ENCODE measurements around the gene DCN.

The DCN gene

GRCh38 chr12:91098941-91099340 is 83.7 kb downstream of the DCN start:
- no peak for TF ChIP-seq CTCF (IDR thresholded peaks at IDR 0.05; ENCODE audit: extremely low read depth, insufficient read depth, missing control alignments)
- in situ Hi-C loops (cut with MboI; ENCODE audit: low pct_unique_long_range_greater_than_20kb, low sequenced_read_pairs, unreplicated experiment) = loop anchor here (10.0 kb wide), 1 partner anchor 114 kb away; no protein-coding TSS in a partner anchor
- DNase-seq (ENCODE audit: low spot score) = no peak

- no peak for TF ChIP-seq CTCF (IDR thresholded peaks at IDR 0.05; ENCODE audit: extremely low read depth, insufficient read depth, missing control alignments)
- no peak for DNase-seq (ENCODE audit: low spot score)
- in situ Hi-C loops (cut with MboI; ENCODE audit: low pct_unique_long_range_greater_than_20kb, low sequenced_read_pairs, unreplicated experiment) = loop anchor here (10.0 kb wide), 1 partner anchor 114 kb away; no protein-coding TSS in a partner anchor
Measured at GRCh38 chr12:91098461-91098860, 84.2 kb downstream of the DCN start.

- in situ Hi-C loops (cut with MboI; ENCODE audit: low pct_unique_long_range_greater_than_20kb, low sequenced_read_pairs, unreplicated experiment) = loop anchor here (10.0 kb wide), 1 partner anchor 110 kb away; no protein-coding TSS in a partner anchor
- no peak for DNase-seq (ENCODE audit: low spot score)
- TF ChIP-seq CTCF (IDR thresholded peaks at IDR 0.05; ENCODE audit: extremely low read depth, insufficient read depth, missing control alignments) = no peak
Measured at GRCh38 chr12:91094957-91095356, 87.7 kb downstream of the DCN start.

GRCh38 chr12:91094032-91094662 is 88.5 kb downstream of the DCN start:
- in situ Hi-C loops (cut with MboI; ENCODE audit: low pct_unique_long_range_greater_than_20kb, low sequenced_read_pairs, unreplicated experiment) = loop anchor here (10.0 kb wide), 1 partner anchor 109 kb away; no protein-coding TSS in a partner anchor
- TF ChIP-seq CTCF (IDR thresholded peaks at IDR 0.05; ENCODE audit: extremely low read depth, insufficient read depth, missing control alignments) = no peak
- DNase-seq (ENCODE audit: low spot score) = no peak

- no peak for TF ChIP-seq CTCF (IDR thresholded peaks at IDR 0.05; ENCODE audit: extremely low read depth, insufficient read depth, missing control alignments)
- in situ Hi-C loops (cut with MboI; ENCODE audit: low pct_unique_long_range_greater_than_20kb, low sequenced_read_pairs, unreplicated experiment) = loop anchor here (10.0 kb wide), 1 partner anchor 109 kb away; no protein-coding TSS in a partner anchor
- DNase-seq (ENCODE audit: low spot score) = no peak
Measured at GRCh38 chr12:91093341-91093740, 89.3 kb downstream of the DCN start.

- TF ChIP-seq CTCF (IDR thresholded peaks at IDR 0.05; ENCODE audit: extremely low read depth, insufficient read depth, missing control alignments) = no peak
- in situ Hi-C loops (cut with MboI; ENCODE audit: low pct_unique_long_range_greater_than_20kb, low sequenced_read_pairs, unreplicated experiment) = loop anchor here (10.0 kb wide), 1 partner anchor 107 kb away; no protein-coding TSS in a partner anchor
- no peak for DNase-seq (ENCODE audit: low spot score)
Measured at GRCh38 chr12:91091916-91092715, 90.5 kb downstream of the DCN start.
